Activated CD4-positive, CD25-positive, alpha-beta regulatory T cell treated with anti-CD3 and anti-CD28 coated beads, Interleukin-2, amount 50 U/mL, for 24 hours (primary cell): ENCODE measurements around the gene SLC24A3.
A peak's percentile ranks its signal among the peaks of the same experiment; 100 is the strongest.
"Not testable (repeated sequence)": the region's sequence is repeated elsewhere in the genome, so short reads cannot be mapped to it uniquely, and the experiment has no call there.

Source experiments
- ATAC-seq, 2 donors: fragments of 150-1000 bp; cut with Tn5 transposase; one replicate each; pipeline ENCODE4 v1.10.0; 2021; ENCODE audit warnings: mild to moderate bottlenecking in 1 of 2, moderate library complexity in 1 of 2

The SLC24A3 gene

GRCh38 chr20:19652591-19653026, 440.2 kb downstream of the SLC24A3 start:
- ATAC-seq: no peak

GRCh38 chr20:19653327-19653726, 440.9 kb downstream of the SLC24A3 start:
- ATAC-seq: no peak

GRCh38 chr20:19654921-19655320, 442.5 kb downstream of the SLC24A3 start:
- no peak for ATAC-seq

DNA sequence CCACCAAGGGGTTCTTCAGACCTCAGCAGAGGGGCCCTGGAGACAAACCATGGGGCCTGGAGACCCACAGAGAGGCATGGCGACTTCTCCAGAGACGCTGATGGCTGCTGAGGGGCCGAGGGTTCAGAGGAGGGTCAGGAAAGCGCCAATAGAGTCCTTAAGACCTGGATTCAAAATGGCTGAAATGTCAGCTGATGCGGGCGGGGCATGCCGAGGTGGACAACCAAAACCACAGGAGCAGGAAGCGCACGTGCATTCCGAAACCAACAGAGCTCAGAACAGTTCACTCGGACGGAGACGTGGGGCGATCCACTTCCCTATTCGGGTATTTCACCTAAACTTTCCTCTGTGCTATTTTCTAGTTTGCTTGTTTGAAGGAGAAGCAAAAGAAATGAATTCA, 445.7 kb downstream of the SLC24A3 start:
- ATAC-seq: no peak

GRCh38 chr20:19659448-19659847, 447.0 kb downstream of the SLC24A3 start:
- peak in 1 of 2 donors; percentile 38 for ATAC-seq

- no peak for ATAC-seq
These were observed 448.5 kb downstream of the SLC24A3 start for GRCh38 chr20:19660808-19661378.

DNA sequence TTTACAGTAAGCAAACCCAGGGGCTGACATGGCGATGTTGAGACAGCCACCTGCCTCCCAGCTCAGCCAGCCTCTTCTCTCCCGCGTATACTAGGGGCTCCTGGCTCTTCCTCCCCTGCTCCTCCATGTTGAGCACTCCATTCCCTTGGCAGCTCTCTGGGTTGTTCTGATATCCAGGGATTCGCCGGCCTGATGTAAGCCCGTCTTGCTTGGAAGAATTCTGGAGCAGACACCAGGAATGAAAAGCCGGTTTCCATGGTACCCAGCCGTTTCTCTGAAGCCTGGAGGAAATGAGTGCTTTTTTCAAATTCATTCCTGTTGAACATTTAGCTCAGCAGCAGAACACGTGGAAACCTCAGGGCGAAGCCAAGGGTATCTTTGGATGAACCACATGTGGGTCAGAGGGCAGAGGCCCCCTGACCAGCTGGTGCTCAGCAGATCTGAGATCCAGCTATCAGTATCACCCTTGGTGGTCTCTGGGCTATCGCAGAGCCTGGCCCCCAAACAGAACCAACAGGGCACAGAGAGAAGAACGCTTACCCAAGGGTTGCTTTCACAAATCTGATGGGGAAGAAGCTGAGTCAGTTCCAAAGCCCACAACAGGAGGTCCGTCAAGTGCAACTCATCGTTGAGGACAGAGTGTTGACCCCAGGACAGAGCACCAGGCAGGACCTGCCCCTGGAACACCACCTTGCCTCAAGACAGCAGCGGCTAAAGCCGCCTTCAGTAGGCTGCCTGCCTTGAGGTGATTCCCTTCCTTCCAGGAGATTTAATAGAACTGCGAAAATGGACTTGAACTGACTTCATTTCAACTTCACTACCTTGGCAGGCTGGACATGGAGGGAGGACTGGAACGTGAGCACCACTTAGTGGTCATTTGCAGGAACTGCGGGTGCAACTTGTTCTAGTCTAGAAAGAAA, 449.5 kb downstream of the SLC24A3 start:
- peak; percentile 36 to 41 for ATAC-seq

DNA sequence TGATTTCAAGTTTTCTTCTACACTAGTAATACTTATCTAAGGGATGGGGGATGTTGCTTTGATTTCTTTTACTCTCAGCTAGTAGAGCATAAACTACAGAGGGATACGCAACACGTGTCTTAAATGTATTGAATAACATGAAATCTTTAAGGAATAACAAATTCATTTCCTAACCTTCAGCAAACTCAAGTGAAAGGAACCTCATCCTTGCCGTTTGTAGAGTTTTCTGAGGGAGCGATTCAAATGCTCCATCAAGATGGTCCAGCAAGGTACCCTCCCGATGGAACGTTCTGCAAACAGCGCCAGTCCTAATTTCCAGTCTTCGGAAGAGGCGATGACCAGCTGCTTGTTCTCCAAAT, 450.2 kb downstream of the SLC24A3 start:
- ATAC-seq: no peak

DNA sequence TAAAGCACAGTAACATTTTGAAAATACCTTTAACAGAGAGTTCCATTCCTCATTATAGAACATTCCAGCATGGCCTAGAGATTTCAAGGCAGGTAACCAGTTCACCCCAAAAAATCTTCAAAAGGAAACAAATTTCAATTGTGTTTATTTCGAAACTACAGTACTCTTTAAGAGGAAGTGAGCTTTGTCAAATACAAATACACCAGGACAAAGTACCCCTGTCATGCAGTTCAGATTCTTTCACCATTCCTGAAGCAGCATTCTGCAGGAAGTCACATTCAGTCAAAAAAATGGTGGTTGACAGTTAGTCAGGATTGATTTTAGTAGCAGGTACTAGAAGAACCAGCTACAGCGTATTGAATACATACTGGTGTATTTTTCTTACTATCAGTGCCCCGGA, 456.0 kb downstream of the SLC24A3 start:
- ATAC-seq: no peak

- ATAC-seq: no peak
These were observed 458.4 kb downstream of the SLC24A3 start for GRCh38 chr20:19670829-19671228.

GRCh38 chr20:19671374-19671773, 458.9 kb downstream of the SLC24A3 start:
- ATAC-seq: no peak

DNA sequence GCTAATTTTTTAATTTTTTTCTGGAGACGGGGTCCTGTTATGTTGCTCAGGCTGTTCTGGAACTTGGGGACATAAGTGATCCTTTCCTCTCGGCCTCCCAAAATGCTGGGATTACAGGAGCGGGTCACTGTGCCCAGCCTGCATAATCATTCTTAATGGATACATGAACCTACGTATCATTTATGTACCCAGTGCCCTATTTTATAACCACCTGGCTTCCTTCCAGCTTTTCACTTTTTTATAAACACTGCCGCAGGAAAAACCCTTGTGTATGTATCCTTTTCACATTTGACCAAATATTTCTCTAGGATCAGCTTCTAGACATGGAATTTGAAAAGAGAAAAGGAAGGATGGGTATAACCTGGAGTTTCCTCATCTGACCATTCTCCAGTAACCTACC, 460.1 kb downstream of the SLC24A3 start:
- no peak for ATAC-seq

GRCh38 chr20:19673575-19673974, 461.1 kb downstream of the SLC24A3 start:
- ATAC-seq: no peak

- no peak for ATAC-seq
These were observed 463.8 kb downstream of the SLC24A3 start for GRCh38 chr20:19676202-19676601.

GRCh38 chr20:19677336-19677735, 464.9 kb downstream of the SLC24A3 start:
- ATAC-seq: no peak

DNA sequence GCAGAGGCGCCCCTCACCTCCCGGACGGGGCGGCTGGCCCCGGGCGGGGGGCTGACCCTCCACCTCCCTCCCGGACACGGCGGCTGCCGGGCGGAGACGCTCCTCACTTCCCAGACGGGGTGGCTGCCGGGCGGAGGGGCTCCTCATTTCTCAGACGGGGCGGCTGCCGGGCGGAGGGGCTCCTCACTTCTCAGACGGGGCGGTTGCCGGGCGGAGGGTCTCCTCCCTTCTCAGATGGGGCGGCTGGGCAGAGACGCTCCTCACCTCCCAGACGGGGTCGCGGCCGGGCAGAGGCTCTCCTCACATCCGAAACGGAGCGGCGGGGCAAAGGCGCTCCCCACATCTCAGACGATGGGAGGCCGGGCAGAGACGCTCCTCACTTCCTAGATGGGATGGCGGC, 466.1 kb downstream of the SLC24A3 start:
- not testable (repeated sequence) for ATAC-seq

DNA sequence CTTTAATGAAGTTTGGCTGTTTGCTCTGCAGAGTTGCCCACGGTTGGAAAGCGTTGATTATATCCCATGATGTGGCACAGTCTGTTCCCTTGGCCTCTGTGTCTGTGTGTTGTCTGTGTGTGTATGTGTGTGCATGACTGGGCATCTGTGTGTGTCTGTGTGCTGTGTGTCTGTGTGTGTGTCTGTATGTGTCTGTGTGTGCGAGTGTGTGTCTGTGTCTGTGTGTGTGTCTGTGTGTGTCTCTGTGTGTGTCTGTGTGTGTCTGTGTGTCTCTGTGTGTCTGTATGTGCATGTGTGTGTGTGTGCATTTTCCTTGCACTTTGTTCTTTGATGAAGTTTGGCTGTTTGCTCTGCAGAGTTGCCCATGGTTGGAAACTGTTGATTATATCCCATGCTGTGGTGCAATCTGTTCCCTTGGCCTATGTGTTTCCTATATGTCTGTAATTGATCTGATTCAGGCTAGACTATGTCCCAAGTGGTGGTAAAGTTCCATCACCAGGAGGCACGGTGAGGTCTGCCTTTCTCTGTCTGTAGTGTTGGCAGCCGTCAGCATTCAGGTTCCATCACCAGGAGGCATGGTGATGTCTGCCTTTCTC, 467.6 kb downstream of the SLC24A3 start:
- ATAC-seq: no peak

DNA sequence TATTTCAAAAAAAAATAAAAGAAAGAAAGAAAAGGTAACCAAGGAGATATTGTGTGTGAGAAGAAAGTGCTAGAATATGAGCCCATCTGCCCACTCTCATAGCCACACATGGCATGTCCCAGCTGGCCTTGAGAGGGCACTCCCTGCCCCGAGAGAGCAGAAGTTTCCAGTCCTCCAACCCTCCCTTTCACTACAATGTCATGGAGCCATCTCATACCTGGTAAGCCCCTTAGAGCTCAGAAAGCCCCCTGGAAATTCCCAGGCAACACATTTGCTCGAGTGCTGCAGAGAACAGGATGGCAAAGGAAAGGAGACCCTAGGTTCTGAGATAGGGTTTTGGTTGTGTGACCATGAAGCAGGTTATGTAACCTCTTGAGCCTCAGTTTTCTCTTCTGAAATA, 469.8 kb downstream of the SLC24A3 start:
- ATAC-seq: no peak

DNA sequence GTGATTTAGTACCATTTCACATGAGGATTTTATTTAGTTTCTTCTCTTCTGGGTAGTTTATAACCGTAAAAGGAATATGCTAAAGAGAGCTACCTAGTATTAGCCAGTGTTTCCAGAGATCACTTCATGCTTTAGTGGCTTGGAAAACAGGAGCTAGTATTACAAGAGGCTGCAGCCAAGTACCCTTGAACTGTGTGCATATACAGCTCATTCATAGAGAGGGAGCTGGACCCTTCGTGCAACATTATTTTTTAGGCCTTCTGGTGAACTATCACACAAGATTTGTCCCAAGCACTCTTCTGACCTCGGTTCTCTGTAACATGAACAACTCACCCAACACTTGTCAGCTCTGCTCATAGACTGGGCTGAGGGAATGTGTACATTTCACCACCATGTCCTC, 470.7 kb downstream of the SLC24A3 start:
- no peak for ATAC-seq

DNA sequence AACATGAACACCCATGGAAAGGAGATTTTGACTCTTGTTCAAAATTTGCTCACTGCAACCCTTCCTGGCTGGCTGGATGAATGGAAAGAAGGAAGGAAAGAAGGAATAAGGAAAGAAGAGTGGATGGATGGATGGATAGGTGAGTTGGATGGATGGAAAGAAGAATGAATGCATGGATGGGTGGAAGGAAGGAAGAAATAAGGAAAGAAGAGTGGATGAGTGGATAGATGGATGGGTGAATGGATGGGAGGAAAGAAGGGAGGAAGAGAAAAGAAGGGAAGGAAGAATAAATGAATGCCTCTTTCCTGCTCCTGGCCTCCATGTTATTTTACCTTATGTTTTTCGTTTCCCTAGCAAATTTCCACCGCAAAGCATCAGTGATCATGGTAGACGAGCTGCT, 471.4 kb downstream of the SLC24A3 start:
- ATAC-seq: no peak

- ATAC-seq: no peak
These were observed 475.8 kb downstream of the SLC24A3 start for GRCh38 chr20:19688031-19688806.

- no peak for ATAC-seq
These were observed 478.0 kb downstream of the SLC24A3 start for GRCh38 chr20:19690462-19690861.

- no peak for ATAC-seq
These were observed 478.7 kb downstream of the SLC24A3 start for GRCh38 chr20:19691125-19691524.
